Activated CD4-positive, alpha-beta memory T cell treated with anti-CD3 and anti-CD28 coated beads, Interleukin-2, amount 10 ng/mL, durations not matched to agents 7 days and 5 days (primary cell): ENCODE measurements around the gene FGF6. TPM values are rescaled to one million over a fixed set of nuclear protein-coding genes. Genes with fewer than 3 reads are reported as not detected.
A peak's percentile ranks its signal among the peaks of the same experiment; 100 is the strongest.

ENCODE experiments used
- CTCF ChIA-PET: fragments of 350-600 bp; sonication (Branson Sonifier 250); formaldehyde crosslinking; loops from one replicate; lab custom pipeline; 2021; ENCODE audit warnings: antibody characterized with exemption, inconsistent platforms; lab: Charles Lee
- POLR2A ChIA-PET: fragments of 350-600 bp; sonication (Branson Sonifier 250); formaldehyde crosslinking; loops from one replicate; lab custom pipeline; 2021; ENCODE audit warnings: antibody characterized with exemption; lab: Charles Lee
- DNase-seq: peaks from one replicate; pipeline ENCODE4 v3.0.0-alpha.2; 2020
- H3K27ac Mint-ChIP-seq: one replicate; pipeline ENCODE4 v1.8.0; 2021; ENCODE audit warnings: mild to moderate bottlenecking, mixed read lengths
- H3K27me3 Mint-ChIP-seq: one replicate; pipeline ENCODE4 v1.8.0; 2021; ENCODE audit warnings: mixed read lengths
- H3K36me3 Mint-ChIP-seq: one replicate; pipeline ENCODE4 v1.8.0; 2021; ENCODE audit warnings: low read depth, mixed read lengths
- H3K4me1 Mint-ChIP-seq: one replicate; pipeline ENCODE4 v1.8.0; 2021; ENCODE audit warnings: mixed read lengths
- H3K4me3 Mint-ChIP-seq: one replicate; pipeline ENCODE4 v1.8.0; 2021; ENCODE audit warnings: mild to moderate bottlenecking, mixed read lengths
- H3K9me3 Mint-ChIP-seq: one replicate; pipeline ENCODE4 v1.8.0; 2021; ENCODE audit warnings: mixed read lengths
- total RNA-seq, 2 experiments: library from RNA; stranded (reverse); gene quantifications; one replicate each; pipeline ENCODE4 v1.2.3, GENCODE V29; 2021

FGF6 gene
- total RNA-seq, 2 experiments from 2014 or later, result not detected

DNA sequence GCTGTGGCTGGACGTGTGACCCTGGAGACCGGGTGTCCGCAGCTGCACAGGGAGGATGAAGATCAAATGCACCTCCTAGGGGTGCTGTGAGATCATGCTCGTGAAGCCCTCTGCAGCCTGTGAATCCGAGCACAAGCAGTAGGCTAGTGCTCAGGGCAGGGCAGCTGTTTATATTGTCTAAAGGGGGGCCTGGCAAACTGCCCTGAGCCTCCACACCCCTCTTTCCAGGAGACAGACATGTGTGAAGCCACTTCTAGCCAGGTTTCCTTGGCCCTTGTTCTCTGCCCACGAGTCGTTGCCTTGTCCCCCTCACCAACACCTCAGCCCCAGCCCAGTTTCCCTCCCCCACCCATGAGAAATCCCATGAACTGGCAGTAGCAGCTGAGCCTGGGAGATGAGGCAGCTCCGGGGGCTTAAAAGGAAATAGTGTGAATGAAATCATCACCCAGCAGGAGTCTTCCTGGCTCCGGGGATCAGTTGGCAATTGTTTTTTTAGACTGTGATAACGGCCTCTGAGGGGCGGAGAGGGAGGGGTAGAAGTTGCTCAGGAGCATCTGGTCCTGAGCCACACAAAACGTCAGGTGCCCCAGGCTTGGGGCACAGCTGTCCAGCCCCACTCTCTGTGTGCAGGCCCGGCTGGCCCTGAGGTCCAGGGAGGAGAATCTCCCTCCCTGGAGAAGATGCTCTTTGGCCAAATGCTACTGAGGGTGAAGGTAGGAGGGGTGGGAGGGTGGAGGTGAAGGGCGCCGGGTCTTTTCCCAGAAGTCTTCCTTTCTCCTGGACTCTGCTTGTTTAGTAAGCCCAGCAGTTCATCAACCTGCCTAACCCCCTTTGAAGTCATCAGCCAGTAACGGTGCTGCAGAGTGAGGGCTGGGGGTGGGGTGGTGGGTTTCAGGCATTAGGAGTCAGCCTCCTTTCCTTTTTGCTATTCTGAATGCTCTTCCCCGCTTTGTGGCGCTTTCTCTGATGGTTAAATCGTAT lies 4.0 kb downstream of the FGF6 start:
- H3K27me3 Mint-ChIP-seq, result peaks cover 35% of the 10 kb centered on the region
- peak; percentile 5 for DNase-seq
- POLR2A ChIA-PET, result no interaction called here
- H3K36me3 Mint-ChIP-seq, result no peaks in the 10 kb centered on the region
- no peaks in the 10 kb centered on the region for H3K9me3 Mint-ChIP-seq
- CTCF ChIA-PET, result no interaction called here
- peaks cover 11% of the 10 kb centered on the region for H3K4me1 Mint-ChIP-seq
- no peak overlapping the region for H3K4me3 Mint-ChIP-seq
- no peak overlapping the region for H3K27ac Mint-ChIP-seq

DNA sequence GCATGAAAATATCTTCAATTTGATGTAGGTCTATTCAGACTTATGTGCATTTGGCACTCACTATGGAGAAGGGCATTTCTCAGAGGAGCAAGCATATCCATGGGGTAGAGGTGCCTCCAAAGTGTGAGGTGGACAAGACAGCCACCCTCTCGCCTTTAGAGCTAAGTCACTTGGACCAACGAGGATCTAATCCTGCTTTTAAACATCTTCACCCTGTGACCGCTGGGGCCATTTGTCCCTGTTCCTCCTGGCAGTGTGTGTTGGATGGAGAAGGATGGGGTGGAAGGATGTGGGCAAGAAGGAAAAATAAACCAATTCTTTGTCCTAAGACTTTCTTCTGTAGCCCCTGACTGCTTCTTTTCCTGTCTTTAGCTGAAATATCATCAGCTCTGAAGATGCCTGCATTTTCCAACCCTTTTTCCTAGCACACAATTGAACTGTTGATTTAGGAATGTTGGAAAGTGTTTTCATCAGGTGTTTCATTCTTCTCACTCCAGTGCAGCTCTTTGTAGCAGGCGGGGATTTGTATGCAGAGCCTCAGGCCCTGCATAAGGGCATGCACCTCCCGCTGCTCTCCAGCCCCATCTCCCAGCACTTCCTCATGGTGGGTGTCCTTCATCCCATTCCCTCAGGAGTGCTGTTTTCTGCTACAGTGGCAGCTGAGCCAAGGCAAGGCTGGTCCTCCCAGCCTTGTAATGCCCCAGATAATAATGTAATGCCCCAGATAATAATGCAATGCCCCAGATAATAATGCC lies 5.3 kb downstream of the FGF6 start:
- Mint-ChIP-seq H3K36me3 (no peaks in the 10 kb centered on the region), H3K9me3 (no peaks in the 10 kb centered on the region), H3K4me3 (no peak overlapping the region), H3K27me3 (peaks cover 36% of the 10 kb centered on the region), H3K4me1 (peaks cover 11% of the 10 kb centered on the region), H3K27ac (no peak overlapping the region)
- ChIA-PET POLR2A (interaction anchor here (0.6 kb wide), 1 partner anchor 91 kb away, joined by 3 read pairs; no protein-coding TSS in a partner anchor), CTCF (no interaction called here)
- DNase-seq, result peak; percentile 9

DNA sequence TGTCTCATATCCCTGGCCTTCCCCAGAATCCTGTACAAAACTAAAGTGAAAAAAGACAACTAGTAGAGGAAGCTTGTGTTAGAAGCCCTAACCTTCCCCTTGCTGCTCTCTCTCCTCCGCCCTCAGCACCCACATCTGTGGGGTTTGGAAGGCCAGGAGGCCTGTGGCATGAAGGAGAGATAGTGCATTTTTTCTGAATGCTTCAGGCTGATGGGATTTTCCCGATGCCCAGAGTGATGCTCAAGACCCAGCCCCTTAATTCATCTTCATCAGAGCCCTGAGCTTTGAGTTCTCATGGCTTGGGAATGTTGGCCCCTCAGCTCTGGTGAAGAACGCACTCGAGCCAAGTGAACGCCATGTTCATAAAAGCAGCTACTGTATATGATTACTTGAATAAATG lies 5.9 kb downstream of the FGF6 start:
- Mint-ChIP-seq H3K4me1 (peaks cover 11% of the 10 kb centered on the region), H3K36me3 (no peaks in the 10 kb centered on the region), H3K27me3 (peaks cover 36% of the 10 kb centered on the region), H3K27ac (peak overlapping the region; percentile 7), H3K9me3 (no peaks in the 10 kb centered on the region), H3K4me3 (no peak overlapping the region)
- DNase-seq, result peak; percentile 3
- ChIA-PET CTCF (no interaction called here), POLR2A (interaction anchor here (0.6 kb wide), 1 partner anchor 92 kb away, joined by 3 read pairs; no protein-coding TSS in a partner anchor)

DNA sequence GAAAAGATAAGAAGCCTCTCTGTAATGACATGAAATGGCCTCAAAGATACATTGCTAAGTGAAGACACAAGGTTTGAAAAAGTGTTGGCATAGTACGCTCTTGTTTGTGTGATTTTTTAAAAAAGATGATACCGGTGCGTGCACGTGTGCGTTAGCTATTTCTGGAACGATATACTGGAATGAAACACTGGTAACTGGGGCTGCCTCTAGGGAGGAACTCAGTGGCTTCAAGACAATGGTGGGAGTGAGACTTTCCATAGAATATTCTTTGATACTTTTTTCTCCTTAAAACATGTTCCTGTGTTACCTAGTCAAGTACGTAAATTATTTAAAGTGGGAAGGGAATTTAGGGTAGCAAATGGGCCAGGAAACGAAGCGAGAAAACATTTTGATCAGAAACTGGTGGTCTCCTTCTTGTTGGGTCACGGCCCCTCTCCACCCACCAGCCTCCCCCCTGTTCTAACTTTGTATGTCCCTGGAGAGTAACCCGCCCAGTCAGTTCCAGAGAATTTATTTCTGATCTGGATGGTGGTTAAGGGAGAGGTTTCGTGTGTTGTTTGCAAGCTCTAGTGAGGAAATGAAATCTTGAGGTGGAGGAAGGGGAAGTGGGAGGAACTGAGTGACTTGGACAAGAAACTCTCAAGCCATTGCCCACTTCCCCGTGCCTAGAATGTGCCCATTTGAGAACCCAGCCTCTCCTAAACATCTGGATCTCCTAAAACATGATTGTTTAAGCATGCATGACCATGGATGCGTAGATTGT lies 6.6 kb downstream of the FGF6 start:
- H3K36me3 Mint-ChIP-seq, result no peaks in the 10 kb centered on the region
- POLR2A ChIA-PET, result no interaction called here
- CTCF ChIA-PET, result no interaction called here
- peaks cover 36% of the 10 kb centered on the region for H3K27me3 Mint-ChIP-seq
- H3K4me1 Mint-ChIP-seq, result peaks cover 11% of the 10 kb centered on the region
- peak; percentile 11 for DNase-seq
- no peak overlapping the region for H3K4me3 Mint-ChIP-seq
- H3K9me3 Mint-ChIP-seq, result no peaks in the 10 kb centered on the region
- peak overlapping the region; percentile 7 for H3K27ac Mint-ChIP-seq

DNA sequence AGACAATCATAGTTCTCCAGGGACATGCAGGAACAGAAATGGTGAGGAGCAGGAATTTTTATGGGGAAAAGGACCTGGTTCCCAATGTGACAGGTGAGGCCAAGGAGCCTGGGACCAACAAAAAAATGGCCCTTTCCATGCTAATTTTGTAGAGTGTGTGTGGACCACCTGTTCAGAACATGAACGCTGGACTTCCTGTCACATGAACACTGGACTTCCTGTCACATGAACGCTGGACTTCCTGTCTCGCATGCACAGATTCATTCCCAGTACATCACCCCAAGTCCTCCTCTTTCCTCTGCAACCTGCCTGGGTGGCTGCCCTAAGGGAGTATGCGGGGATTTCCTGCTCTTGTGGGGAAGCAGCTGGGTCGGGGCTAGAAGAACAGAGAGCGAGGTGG lies 10.1 kb downstream of the FGF6 start:
- Mint-ChIP-seq H3K27ac (no peak overlapping the region), H3K27me3 (peaks cover 22% of the 10 kb centered on the region), H3K9me3 (no peaks in the 10 kb centered on the region), H3K4me1 (peaks cover 11% of the 10 kb centered on the region), H3K4me3 (no peak overlapping the region), H3K36me3 (no peaks in the 10 kb centered on the region)
- ChIA-PET CTCF (no interaction called here), POLR2A (no interaction called here)
- no peak for DNase-seq

DNA sequence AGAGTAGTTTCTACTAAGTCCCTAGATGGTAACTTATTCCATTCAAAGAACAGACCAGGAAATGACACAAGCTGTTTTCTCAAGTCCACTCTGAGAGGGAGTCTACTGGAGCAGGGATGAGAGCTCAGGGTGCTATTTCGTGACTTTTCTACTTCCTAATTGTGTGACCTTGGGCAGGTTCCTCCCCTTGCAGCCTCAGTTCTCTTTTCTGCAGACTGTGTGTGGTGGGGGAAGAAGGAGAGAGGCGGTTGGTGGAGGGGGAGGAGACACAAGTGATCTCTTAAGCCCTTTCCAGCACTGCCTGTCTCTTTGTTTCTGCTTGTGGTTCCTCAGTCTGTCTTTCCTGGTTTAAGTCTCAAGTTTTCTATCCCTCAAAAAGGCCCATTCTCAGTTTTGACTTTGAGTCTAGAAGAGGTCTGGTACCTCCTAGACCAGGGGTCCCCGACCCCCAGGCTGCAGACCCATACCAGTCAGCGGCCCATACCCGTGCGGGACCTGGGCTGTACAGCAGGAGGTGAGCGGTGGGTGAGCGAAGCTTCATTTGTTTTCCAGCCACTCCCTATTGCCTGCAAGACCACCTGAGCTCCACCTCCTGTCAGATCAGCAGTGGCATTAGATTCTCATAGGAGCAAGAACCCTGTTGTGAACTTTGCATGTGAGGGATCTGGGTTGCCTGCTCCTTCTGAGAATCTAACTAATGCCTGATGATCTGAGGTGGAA lies 10.7 kb downstream of the FGF6 start:
- Mint-ChIP-seq H3K9me3 (no peaks in the 10 kb centered on the region), H3K36me3 (no peaks in the 10 kb centered on the region), H3K4me3 (no peak overlapping the region), H3K4me1 (peaks cover 11% of the 10 kb centered on the region), H3K27ac (no peak overlapping the region), H3K27me3 (peaks cover 19% of the 10 kb centered on the region)
- DNase-seq, result no peak
- ChIA-PET CTCF (no interaction called here), POLR2A (no interaction called here)

DNA sequence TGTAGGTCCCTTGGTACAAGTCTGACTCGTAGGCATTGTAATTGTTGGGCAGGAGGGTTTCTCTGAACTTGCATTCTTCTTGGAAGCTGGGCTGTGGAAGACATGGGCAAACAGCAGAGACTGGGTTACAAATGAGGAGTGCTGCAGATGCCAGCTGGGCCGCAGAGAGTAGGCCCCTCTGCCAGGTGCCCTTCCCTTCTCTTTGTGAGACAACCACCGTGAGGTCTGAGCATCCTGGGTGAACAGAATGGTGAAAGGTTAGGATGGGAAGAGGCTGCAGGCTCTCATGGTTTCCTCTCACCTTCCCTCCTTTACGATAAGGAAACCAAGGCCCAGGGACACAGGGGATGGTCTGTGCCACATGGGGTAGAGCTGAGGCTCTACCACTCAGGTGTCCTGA lies 11.3 kb downstream of the FGF6 start:
- DNase-seq, result no peak
- CTCF ChIA-PET, result no interaction called here
- no peaks in the 10 kb centered on the region for H3K9me3 Mint-ChIP-seq
- peaks cover 16% of the 10 kb centered on the region for H3K27me3 Mint-ChIP-seq
- POLR2A ChIA-PET, result no interaction called here
- no peak overlapping the region for H3K27ac Mint-ChIP-seq
- peaks cover 7% of the 10 kb centered on the region for H3K4me1 Mint-ChIP-seq
- H3K36me3 Mint-ChIP-seq, result no peaks in the 10 kb centered on the region
- no peak overlapping the region for H3K4me3 Mint-ChIP-seq

DNA sequence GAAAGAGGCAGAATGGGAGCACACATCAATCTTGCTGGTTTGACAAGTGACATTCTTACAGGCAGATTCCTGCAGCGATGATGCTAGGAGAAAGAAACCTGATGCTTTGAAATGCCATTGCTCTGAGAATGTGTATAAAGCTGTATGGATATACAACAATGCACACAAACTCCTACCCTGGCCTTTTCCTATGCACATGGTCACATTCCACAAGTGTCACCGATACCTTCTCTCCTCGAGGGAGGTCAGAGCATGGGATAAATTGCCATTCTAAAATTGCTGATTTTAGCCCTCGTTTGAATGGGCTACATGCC lies 11.9 kb downstream of the FGF6 start:
- Mint-ChIP-seq H3K36me3 (no peaks in the 10 kb centered on the region), H3K9me3 (no peaks in the 10 kb centered on the region), H3K4me1 (peaks cover under 1% of the 10 kb centered on the region), H3K27me3 (peaks cover 13% of the 10 kb centered on the region), H3K27ac (no peak overlapping the region), H3K4me3 (no peak overlapping the region)
- ChIA-PET POLR2A (no interaction called here), CTCF (no interaction called here)
- no peak for DNase-seq

DNA sequence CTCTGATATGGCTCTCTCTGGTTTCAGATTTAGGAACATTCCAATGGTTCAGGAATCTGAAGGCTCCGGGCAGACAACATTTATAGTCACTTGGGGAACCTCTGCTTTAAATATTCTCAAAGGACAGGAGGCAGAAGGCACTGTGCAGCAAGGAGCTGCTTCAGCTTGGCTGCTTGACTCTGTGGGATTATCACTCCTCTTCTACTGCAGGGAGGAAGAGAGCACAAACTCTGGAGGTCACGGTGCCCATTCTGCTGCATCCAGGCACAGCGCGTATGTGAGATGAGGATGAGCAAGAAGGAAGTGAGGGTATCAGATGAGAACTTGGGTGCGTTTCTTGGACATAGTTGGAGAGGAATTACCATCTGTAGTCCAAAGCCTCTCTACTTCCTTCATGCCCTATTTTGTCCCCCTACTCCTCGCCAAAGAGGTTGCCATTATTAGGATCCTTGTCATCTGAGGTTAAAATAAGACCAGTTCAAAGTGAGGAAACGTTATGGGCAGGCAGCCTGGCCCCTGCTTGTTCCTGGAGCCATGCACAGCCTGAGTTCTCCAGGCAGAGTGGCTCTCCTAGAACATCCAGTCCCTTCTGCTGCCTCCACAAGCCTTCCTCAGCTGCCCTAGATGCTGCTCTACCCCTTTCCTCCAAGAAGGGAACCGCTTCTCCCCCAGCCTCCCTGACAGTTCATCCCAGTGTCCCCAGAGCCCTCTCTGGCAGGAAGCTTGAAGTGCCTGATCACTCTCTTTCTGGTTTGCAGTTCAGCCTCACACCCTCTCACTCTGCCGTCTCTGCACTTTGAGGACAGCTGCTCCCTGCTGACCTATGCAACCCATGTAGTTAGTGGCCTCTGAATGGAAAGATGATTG lies 12.5 kb downstream of the FGF6 start:
- Mint-ChIP-seq H3K27me3 (peaks cover 13% of the 10 kb centered on the region), H3K9me3 (no peaks in the 10 kb centered on the region), H3K4me3 (no peak overlapping the region), H3K36me3 (no peaks in the 10 kb centered on the region), H3K27ac (no peak overlapping the region), H3K4me1 (no peaks in the 10 kb centered on the region)
- DNase-seq, result no peak
- POLR2A ChIA-PET, result no interaction called here
- CTCF ChIA-PET, result no interaction called here

DNA sequence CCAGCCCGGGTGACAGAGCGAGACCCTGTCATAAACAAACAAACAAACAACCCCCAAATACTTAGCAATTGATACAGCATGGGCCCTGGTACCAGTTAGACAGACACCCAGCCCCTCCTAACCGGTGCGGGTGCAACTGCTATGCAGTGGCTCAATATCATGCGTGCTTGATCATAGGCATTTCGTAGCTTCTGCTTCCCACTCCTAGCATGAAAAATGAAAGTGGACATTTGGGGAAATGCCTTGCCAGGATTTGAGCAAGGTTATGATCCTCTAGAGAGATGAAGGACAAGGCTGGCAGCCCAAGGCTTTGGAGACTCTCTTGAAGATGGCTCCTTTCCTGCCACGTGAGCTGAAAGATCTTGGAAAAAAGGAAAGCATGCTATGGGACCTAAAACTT lies 13.7 kb downstream of the FGF6 start:
- Mint-ChIP-seq H3K4me1 (no peaks in the 10 kb centered on the region), H3K4me3 (no peak overlapping the region), H3K9me3 (no peaks in the 10 kb centered on the region), H3K36me3 (no peaks in the 10 kb centered on the region), H3K27me3 (peaks cover 9% of the 10 kb centered on the region), H3K27ac (no peak overlapping the region)
- DNase-seq, result no peak
- ChIA-PET POLR2A (no interaction called here), CTCF (interaction anchor here (1.2 to 1.5 kb wide), 2 partner anchors 11 to 95 kb away, joined by 4 to 5 read pairs; no protein-coding TSS in a partner anchor)

DNA sequence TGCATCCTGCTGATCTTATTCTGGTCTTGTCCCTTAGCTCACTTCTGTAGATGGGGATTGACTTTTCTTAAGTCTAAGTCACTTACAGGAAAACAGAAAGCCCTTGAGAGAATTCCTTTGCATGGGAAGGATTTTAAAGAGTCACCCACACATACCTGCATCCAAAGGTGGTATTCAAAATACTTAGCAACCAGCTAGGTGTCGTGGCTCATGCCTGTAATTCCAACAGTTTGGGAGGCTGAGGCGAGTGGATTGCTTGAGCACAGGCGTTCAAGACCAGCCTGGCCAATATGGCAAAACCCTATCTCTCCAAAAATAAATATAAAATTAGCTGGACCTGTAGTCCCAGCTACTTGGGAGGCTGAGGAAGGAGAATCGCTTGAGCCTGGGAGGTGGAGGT lies 14.2 kb downstream of the FGF6 start:
- ChIA-PET POLR2A (no interaction called here), CTCF (interaction anchor here (1.0 to 1.5 kb wide), 3 partner anchors 10 to 96 kb away, joined by 3 to 5 read pairs (median 4); no protein-coding TSS in a partner anchor)
- peaks cover 6% of the 10 kb centered on the region for H3K27me3 Mint-ChIP-seq
- no peak for DNase-seq
- no peaks in the 10 kb centered on the region for H3K4me1 Mint-ChIP-seq
- H3K36me3 Mint-ChIP-seq, result no peaks in the 10 kb centered on the region
- no peak overlapping the region for H3K27ac Mint-ChIP-seq
- H3K9me3 Mint-ChIP-seq, result no peaks in the 10 kb centered on the region
- H3K4me3 Mint-ChIP-seq, result no peak overlapping the region

DNA sequence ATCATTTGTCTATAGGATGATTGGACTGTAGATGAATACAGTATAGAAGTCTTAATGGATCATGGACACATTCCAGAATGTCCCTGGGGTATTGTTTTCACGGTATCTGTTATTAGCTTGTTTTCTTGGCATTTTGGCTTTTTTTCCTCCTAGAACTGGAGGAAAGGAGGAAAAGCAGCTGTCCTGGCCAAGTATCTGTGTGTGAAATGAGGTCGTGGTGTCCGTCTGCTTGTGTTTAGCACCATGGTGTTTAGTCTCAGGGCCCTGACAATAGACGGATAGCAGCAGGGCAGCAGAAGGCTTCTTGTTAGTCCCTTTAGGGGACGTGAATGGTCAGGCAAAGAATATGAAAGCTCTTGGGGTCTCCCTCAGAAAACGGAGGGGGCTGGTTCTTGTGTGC lies 21.2 kb downstream of the FGF6 start:
- ChIA-PET CTCF (interaction anchor here (5.8 kb wide), 1 partner anchor 102 kb away, joined by 44 read pairs; no protein-coding TSS in a partner anchor), POLR2A (no interaction called here)
- Mint-ChIP-seq H3K4me1 (no peaks in the 10 kb centered on the region), H3K27me3 (peaks cover 7% of the 10 kb centered on the region), H3K9me3 (no peaks in the 10 kb centered on the region), H3K36me3 (no peaks in the 10 kb centered on the region), H3K27ac (no peak overlapping the region), H3K4me3 (no peak overlapping the region)
- no peak for DNase-seq
